Astrocyte of the cerebellum (primary cell): ENCODE results near the gene STMN3.
"Not testable (repeated sequence)": the region's sequence is repeated elsewhere in the genome, so short reads cannot be mapped to it uniquely, and the experiment has no call there.

Experiments used
- DNase-seq: peaks from one replicate; pipeline ENCODE4 v3.0.0-alpha.2; 2011; ENCODE audit warnings: low read depth
- H3K4me3 ChIP-seq: 2 replicates; pipeline ENCODE4 v1.5.1; 2011; ENCODE audit warnings: mild to moderate bottlenecking, low read depth, low read length, moderate library complexity
- in situ Hi-C: cut with HindIII; loops from 2 replicates; pipeline ENCODE4 v1.10.0; 2017; ENCODE audit warnings: low sequenced_read_pairs
- TF ChIP-seq, protein P1 (sequence below): IDR thresholded peaks from 2 replicates; pipeline ENCODE4 v1.5.1; 2012; ENCODE audit warnings: low read length, low read depth, moderate library complexity, mild to moderate bottlenecking; ENCODE audit errors: missing control alignments

Gene STMN3

DNA sequence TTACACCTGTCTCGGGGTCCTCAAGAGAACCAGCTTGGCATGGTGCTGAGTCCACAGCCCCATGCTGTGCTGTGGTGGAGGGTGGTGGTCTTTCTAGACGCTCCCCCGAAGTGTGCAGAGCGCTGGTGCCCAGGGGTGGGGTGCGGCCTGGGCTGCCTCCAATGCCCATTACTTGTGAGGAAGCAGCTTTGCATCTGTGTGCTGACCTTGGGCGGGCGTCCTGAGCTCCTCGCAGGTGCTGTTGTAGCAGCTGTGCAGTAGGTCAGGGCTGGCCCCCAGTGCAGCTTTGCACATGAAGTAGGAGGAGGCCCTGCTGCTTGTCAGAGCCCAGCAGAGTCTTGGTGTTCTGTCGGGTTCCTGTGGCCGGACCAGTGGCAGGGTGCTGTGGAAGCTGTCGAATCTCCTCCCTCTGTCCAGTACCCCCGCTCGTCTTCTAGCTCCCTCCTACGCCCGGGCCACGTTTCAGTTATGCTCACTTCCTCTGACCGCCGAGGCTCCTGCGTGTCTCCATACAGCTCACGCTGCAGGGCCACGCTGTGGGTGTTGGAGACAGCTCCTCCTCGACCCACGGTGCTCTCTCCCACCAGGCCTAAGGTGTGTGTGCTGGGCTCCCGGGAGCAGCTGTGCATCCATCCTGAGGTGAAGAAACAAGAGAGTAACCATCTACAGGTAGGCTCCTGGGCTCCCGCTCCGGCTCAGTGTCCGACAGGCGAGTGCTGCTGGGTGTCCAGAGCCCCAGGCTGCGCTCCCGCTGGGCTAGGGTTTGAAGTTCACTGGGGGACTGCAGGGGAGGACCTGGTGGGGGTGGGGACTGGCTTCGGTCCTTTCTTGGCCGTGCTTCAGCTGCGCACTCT lies 9.0 kb upstream of the STMN3 start:
- DNase-seq, result no peak
- in situ Hi-C loops, result loop anchor here (5.0 to 10.0 kb wide), 2 partner anchors 35 to 127 kb away; partner anchors contain the start of genes PTK6 and TNFRSF6B
- H3K4me3 ChIP-seq, result no peak overlapping the region
- TF ChIP-seq, protein P1, sequence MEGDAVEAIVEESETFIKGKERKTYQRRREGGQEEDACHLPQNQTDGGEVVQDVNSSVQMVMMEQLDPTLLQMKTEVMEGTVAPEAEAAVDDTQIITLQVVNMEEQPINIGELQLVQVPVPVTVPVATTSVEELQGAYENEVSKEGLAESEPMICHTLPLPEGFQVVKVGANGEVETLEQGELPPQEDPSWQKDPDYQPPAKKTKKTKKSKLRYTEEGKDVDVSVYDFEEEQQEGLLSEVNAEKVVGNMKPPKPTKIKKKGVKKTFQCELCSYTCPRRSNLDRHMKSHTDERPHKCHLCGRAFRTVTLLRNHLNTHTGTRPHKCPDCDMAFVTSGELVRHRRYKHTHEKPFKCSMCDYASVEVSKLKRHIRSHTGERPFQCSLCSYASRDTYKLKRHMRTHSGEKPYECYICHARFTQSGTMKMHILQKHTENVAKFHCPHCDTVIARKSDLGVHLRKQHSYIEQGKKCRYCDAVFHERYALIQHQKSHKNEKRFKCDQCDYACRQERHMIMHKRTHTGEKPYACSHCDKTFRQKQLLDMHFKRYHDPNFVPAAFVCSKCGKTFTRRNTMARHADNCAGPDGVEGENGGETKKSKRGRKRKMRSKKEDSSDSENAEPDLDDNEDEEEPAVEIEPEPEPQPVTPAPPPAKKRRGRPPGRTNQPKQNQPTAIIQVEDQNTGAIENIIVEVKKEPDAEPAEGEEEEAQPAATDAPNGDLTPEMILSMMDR, result no peak

DNA sequence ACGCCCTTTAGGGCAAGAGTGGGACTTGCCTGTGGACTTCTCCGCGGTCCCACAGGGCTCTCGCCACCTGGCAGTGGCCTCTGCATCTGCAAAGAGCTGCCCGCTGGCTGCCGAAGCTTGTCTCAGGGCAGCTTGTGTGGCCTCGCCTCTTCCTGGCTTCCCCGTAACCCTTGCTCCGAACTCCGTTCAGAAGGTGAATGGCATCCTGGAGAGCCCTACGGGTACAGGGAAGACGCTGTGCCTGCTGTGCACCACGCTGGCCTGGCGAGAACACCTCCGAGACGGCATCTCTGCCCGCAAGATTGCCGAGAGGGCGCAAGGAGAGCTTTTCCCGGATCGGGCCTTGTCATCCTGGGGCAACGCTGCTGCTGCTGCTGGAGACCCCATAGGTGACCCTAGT lies 7.9 kb upstream of the STMN3 start:
- no peak overlapping the region for H3K4me3 ChIP-seq
- no peak for DNase-seq
- TF ChIP-seq, protein P1, result no peak
- in situ Hi-C loops, result loop anchor here (5.0 to 10.0 kb wide), 2 partner anchors 36 to 126 kb away; partner anchors contain the start of genes PTK6 and TNFRSF6B

DNA sequence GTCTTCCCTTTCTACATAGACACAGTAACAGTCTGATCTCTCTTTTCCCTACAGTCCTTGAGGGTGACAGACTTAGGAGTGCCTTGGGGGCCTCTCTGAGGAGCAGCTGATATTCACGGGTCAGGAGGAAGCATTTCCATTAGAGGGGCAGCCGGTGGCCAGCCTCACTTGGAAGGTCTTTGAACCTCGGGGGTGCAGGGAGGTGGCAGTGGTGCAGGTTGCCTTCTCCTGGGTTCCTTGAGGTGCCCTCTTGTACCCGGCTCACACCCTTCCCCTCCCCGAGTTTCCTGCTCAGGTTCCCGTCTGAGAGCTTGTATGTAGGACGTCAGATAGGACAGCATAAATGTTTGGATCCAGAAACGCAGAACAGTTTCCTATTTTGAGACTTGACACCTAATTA lies 7.4 kb upstream of the STMN3 start:
- no peak for DNase-seq
- in situ Hi-C loops, result loop anchor here (5.0 to 10.0 kb wide), 2 partner anchors 37 to 126 kb away; partner anchors contain the start of genes PTK6 and TNFRSF6B
- H3K4me3 ChIP-seq, result no peak overlapping the region

DNA sequence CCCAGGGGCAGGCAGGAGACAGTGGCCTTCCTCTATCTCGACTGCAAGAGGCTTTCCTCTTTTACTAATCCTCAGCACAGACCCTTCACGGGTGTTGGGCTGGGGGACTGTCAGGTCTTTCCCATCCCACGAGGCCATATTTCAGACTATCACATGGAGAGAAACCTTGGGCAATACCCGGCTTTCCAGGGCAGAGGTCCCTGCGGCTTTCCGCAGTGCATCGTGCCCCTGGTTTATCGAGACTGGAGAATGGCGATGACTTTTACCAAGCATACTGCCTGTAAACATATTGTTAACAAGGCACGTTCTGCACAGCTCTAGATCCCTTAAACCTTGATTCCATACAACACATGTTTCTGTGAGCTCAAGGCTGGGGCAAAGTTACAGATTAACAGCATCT lies 7.0 kb upstream of the STMN3 start:
- DNase-seq, H3K4me3 ChIP-seq: not testable (repeated sequence)
- in situ Hi-C loops, result loop anchor here (5.0 to 10.0 kb wide), 2 partner anchors 37 to 125 kb away; partner anchors contain the start of genes PTK6 and TNFRSF6B

More for the DNA sequence above, 7.4 kb upstream of the STMN3 start:
- TF ChIP-seq, protein P1, result no peak

DNA sequence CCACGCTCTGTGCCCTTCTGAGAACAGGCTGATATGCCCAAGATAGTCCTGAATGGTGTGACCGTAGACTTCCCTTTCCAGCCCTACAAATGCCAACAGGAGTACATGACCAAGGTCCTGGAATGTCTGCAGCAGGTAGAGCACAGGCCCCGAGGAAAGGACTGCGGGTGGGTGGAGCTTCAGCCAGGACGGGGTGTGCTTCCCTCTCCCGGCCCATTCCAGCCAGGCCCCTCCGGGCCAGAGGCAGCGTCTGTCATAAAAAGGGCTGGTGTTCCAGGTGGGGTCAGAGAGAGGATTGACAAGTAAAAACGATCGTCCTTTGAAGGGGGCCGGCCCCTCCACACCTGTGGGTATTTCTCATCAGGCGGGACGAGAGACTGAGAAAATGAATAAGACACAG lies 6.1 kb upstream of the STMN3 start:
- DNase-seq, result no peak
- in situ Hi-C loops, result no loop called here
- TF ChIP-seq, protein P1, result no peak
- H3K4me3 ChIP-seq, result peak overlapping the region; percentile 81

DNA sequence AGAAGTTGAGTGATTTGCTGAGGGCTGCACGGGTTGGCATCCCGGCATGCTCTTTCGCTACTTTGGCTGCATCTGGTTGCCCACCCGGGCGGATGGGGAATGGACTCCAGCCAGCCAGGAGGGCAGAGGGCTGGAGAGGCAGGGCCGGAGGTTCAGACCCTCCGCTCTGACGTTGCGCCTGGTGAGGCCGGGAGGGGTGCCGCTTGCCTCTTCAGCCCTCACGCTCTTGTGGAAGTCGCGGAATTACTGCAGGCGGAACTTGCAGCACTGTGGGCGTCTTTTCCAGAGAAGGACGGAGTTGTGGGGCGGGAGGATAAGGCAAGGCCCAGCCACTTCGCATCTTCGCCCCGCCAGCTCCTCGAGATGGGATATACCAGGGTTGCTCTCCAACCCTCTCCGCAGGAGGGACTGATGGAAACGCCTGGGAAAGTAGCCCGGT lies 5.5 kb upstream of the STMN3 start:
- DNase-seq, result no peak
- peak overlapping the region; percentile 81 for H3K4me3 ChIP-seq
- in situ Hi-C loops, result no loop called here
- TF ChIP-seq, protein P1, result no peak
